ENCODE data around the gene SLC16A2.

SLC16A2 gene

GRCh38 chrX:74520896-74521295 is 99.6 kb downstream of the SLC16A2 start:
- Histone ChIP-seq H3K4me3 (ENCODE audit: low read depth, low read length) (no peak overlapping the region), H3K9me3 (ENCODE audit: control insufficient read depth, insufficient read depth, low read depth, low read length) (no peaks in the 10 kb centered on the region), H3K27ac (ENCODE audit: extremely low read depth, low read depth, low read length) (no peak overlapping the region), H3K4me1 (ENCODE audit: control insufficient read depth, insufficient read depth, low read length) (no peaks in the 10 kb centered on the region), H3K36me3 (ENCODE audit: control insufficient read depth in 2 of 2, insufficient read depth in 1 of 2, low read length in 2 of 2) (no peaks in the 10 kb centered on the region; a peak in 1 of 3 replicates)
- POLR2A ChIA-PET: no interaction called here
- CTCF ChIA-PET: interaction anchor here (0.6 to 4.2 kb wide), 3 partner anchors 14 to 98 kb away, joined by 3 to 18 read pairs (median 5); no protein-coding TSS in a partner anchor
- no peak for TF ChIP-seq ZNF558 (tag by site-specific recombination; IDR thresholded peaks at IDR 0.05)
- no peak for TF ChIP-seq ZNF580 (tag by site-specific recombination; IDR thresholded peaks at IDR 0.05)
- no peak for TF ChIP-seq RBAK (tag by site-specific recombination; IDR thresholded peaks at IDR 0.05)
- TF ChIP-seq ZNF530 (tag by site-specific recombination; IDR thresholded peaks at IDR 0.05; ENCODE audit: low read depth): no peak
- TF ChIP-seq OSR2 (tag by site-specific recombination; IDR thresholded peaks at IDR 0.05): no peak
- no peak for TF ChIP-seq ZNF416 (tag by site-specific recombination; IDR thresholded peaks at IDR 0.05)
- TF ChIP-seq ZSCAN30 (tag by site-specific recombination; IDR thresholded peaks at IDR 0.05): no peak
- TF ChIP-seq ZNF266 (tag by site-specific recombination; IDR thresholded peaks at IDR 0.05; ENCODE audit: low read depth): no peak
- no peak for TF ChIP-seq AEBP2 (tag by site-specific recombination; IDR thresholded peaks at IDR 0.05; ENCODE audit: borderline replicate concordance)

- Histone ChIP-seq H3K9me3 (ENCODE audit: control insufficient read depth, insufficient read depth, low read depth, low read length) (no peaks in the 10 kb centered on the region), H3K4me3 (ENCODE audit: low read depth, low read length) (no peak overlapping the region), H3K36me3 (ENCODE audit: control insufficient read depth in 2 of 2, insufficient read depth in 1 of 2, low read length in 2 of 2) (no peaks in the 10 kb centered on the region; a peak in 1 of 3 replicates), H3K27ac (ENCODE audit: extremely low read depth, low read depth, low read length) (no peak overlapping the region), H3K4me1 (ENCODE audit: control insufficient read depth, insufficient read depth, low read length) (no peaks in the 10 kb centered on the region)
- ChIA-PET CTCF (interaction anchor here (0.7 to 4.2 kb wide), 3 partner anchors 13 to 29 kb away, joined by 3 to 18 read pairs (median 3); no protein-coding TSS in a partner anchor), POLR2A (no interaction called here)
- TF ChIP-seq FEZF1 (tag by site-specific recombination; IDR thresholded peaks at IDR 0.05): no peak
- TF ChIP-seq, protein P1, sequence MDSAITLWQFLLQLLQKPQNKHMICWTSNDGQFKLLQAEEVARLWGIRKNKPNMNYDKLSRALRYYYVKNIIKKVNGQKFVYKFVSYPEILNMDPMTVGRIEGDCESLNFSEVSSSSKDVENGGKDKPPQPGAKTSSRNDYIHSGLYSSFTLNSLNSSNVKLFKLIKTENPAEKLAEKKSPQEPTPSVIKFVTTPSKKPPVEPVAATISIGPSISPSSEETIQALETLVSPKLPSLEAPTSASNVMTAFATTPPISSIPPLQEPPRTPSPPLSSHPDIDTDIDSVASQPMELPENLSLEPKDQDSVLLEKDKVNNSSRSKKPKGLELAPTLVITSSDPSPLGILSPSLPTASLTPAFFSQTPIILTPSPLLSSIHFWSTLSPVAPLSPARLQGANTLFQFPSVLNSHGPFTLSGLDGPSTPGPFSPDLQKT (IDR thresholded peaks at IDR 0.05; ENCODE audit: borderline replicate concordance, low read depth, low read length): no peak
- no peak for TF ChIP-seq ZNF837 (tag by site-specific recombination; IDR thresholded peaks at IDR 0.05)
- no peak for TF ChIP-seq ATF2 (tag by site-specific recombination; IDR thresholded peaks at IDR 0.05; ENCODE audit: low read depth)
- TF ChIP-seq ZNF10 (tag by site-specific recombination; IDR thresholded peaks at IDR 0.05): no peak
- TF ChIP-seq ZNF843 (tag by site-specific recombination; IDR thresholded peaks at IDR 0.05): no peak
- TF ChIP-seq ZNF311 (tag by site-specific recombination; IDR thresholded peaks at IDR 0.05; ENCODE audit: borderline replicate concordance): no peak
- TF ChIP-seq ZNF302 (tag by site-specific recombination; IDR thresholded peaks at IDR 0.05; ENCODE audit: low read depth): no peak
- no peak for TF ChIP-seq ZNF394 (tag by site-specific recombination; IDR thresholded peaks at IDR 0.05; ENCODE audit: borderline replicate concordance)
- no peak for TF ChIP-seq YY1 (tag by site-specific recombination; IDR thresholded peaks at IDR 0.05)
- TF ChIP-seq, protein P2, sequence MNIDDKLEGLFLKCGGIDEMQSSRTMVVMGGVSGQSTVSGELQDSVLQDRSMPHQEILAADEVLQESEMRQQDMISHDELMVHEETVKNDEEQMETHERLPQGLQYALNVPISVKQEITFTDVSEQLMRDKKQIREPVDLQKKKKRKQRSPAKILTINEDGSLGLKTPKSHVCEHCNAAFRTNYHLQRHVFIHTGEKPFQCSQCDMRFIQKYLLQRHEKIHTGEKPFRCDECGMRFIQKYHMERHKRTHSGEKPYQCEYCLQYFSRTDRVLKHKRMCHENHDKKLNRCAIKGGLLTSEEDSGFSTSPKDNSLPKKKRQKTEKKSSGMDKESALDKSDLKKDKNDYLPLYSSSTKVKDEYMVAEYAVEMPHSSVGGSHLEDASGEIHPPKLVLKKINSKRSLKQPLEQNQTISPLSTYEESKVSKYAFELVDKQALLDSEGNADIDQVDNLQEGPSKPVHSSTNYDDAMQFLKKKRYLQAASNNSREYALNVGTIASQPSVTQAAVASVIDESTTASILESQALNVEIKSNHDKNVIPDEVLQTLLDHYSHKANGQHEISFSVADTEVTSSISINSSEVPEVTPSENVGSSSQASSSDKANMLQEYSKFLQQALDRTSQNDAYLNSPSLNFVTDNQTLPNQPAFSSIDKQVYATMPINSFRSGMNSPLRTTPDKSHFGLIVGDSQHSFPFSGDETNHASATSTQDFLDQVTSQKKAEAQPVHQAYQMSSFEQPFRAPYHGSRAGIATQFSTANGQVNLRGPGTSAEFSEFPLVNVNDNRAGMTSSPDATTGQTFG (tag by site-specific recombination; IDR thresholded peaks at IDR 0.05; ENCODE audit: borderline replicate concordance): no peak
- no peak for TF ChIP-seq ZNF404 (tag by site-specific recombination; IDR thresholded peaks at IDR 0.05)
- no peak for TF ChIP-seq ZNF777 (tag by site-specific recombination; IDR thresholded peaks at IDR 0.05; ENCODE audit: borderline replicate concordance)
- TF ChIP-seq ZNF561 (tag by site-specific recombination; IDR thresholded peaks at IDR 0.05; ENCODE audit: borderline replicate concordance): no peak
- TF ChIP-seq ZSCAN23 (tag by site-specific recombination; IDR thresholded peaks at IDR 0.05): no peak
- TF ChIP-seq ZBTB20 (tag by site-specific recombination; IDR thresholded peaks at IDR 0.05): no peak
Measured at GRCh38 chrX:74521961-74522751, 100.9 kb downstream of the SLC16A2 start.

Data from HEK293 (cell line).